ENCODE data around the gene DBI.
A peak's percentile ranks its signal among the peaks of the same experiment; 100 is the strongest.

Gene DBI

GRCh38 chr2:119366649-119367471 lies at the start of gene DBI, which contains the start of gene C2orf76:
DBI (plus strand) TSS chr2:119366977; CDS start chr2:119367052, 75 bp downstream.
C2orf76 (minus strand) TSS chr2:119366834; CDS start chr2:119339959, 26,875 bp downstream.
- peak; percentile 92 to 93 for DNase-seq

DNA sequence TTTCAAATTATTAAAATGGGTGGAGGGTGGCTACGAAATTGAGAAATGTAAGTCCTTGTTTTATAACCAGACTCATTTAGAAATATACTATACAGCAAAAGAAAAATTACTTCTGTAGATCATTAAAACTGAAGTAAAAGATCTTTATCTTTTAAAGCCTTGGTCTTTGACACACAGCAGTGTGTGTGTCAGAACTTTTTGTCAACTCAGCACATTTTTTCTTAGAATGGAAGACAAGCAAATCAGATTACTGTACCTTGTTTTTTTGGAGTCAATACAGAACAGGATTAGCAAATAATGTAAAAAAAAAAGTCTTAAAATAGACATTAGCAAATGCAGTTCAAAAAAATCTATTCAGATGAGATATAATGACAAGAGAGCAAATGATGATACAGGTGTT lies 49.2 kb upstream of the DBI start:
- no peak for DNase-seq

GRCh38 chr2:119319593-119319992 lies 47.2 kb upstream of the DBI start:
- DNase-seq = no peak

GRCh38 chr2:119323459-119323858 lies 43.3 kb upstream of the DBI start:
- DNase-seq = no peak

- no peak for DNase-seq
Observed at GRCh38 chr2:119324685-119325270, 42.0 kb upstream of the DBI start.

- no peak for DNase-seq
Observed at GRCh38 chr2:119326938-119327337, 39.8 kb upstream of the DBI start.

DNA sequence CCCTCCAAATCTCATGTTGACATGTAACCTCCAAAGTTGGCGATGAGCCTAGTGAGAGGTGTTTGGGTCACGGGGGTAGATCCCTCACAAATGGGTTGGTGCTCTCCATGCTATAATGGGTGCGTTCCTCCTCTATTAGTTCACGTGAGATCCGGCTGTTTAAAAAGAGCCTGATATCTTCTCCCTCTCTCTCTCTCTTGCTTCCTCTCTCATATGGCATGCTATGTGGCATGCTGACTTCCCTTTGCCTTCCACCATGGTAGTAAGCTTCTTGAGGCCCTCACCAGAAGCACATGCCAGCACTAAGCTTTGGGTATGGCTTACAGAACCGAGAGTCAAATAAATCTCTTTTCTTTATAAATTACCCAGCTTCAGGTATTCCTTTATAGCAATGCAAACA lies 39.3 kb upstream of the DBI start:
- DNase-seq = no peak

DNA sequence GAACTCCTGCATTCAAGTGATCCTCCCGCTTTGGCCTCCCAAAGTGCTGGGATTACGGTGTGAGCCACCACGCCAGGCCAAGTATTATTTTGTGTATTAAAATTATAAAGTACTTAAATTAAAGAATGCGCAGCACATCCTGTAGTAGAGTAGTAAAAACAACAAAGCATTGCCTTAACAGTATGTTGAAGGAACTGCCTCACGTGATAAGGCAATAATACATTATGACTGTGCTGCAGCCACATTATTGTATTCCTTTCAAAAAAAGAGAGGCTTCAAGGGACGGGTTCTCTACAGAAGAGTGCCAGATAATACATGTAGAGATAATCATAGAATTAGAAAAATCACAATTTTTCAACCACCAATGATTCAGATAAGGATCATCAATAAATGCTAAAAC lies 33.8 kb upstream of the DBI start:
- no peak for DNase-seq

DNA sequence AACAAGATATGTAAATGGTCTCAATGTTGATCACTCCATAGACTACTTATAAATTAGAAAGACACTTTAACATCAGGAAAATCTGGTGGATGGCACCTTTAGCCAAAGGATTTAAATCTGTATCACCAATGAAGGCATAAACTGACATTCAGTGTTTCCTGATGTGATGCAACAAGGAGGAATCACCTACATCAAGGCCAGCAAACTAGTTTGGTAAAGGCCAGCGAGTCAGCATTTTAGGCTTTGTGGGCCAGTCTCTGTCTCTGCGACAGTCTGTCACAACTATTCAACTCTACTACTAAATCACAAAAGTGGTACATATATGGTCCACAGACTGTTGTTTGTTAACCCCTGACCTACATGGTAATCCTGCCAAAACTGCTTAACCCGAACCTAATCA lies 33.4 kb upstream of the DBI start:
- no peak for DNase-seq

DNA sequence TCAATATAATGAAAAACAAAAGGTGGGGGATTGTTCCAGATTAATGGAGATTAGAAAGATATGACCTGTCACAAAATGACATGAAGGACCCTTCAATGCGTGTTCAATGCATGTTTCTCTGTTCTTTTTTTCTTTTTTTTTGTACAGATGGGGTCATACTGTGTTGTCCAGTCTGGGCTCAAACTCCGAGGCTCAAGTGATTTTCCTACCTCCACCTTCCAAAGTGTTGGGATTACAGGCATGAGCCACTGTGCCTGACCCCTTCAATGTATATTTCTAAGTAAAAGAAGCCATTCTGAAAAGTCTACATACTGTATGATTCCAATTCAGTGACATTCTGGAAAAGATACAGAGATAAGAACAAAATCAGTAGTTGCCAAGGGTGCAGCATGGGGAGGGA lies 32.9 kb upstream of the DBI start:
- no peak for DNase-seq

DNA sequence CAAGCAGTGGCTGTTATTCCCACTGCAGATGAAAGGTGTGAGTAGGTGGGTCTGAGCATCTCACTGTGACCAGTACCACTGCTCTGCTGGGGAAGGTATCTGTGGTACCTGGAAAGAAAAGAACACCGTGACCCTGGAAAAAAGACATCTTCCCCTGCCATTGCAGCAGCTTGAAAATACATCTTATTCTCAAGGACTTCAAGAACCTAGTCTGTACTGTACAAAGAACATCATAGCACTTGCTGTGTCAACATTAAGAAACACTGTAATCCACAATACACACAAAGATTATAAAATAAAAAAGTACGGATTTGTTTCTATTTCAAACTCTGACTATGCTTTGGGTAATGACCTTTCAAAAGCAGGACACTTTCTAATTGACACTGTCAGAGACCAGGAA lies 29.0 kb upstream of the DBI start:
- DNase-seq = no peak

DNA sequence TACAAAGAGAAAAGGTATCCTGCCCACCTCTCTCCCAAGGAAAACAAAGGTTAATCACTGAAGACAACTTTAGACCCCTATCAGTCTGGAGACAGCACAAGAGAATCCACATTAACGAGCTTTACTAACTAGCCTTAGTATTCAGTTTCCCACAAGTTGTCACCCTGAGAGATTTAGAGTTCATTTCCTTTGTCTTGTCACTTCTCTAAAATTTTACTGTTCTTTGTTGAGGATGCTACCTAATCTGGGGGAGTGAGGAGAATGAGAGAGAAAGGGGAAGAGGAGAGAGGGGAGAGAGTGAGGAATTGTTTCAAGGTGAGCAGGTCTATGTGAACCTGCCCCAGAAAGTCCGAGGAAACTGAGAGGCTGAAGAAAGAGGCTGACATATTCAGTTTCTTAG lies 28.5 kb upstream of the DBI start:
- DNase-seq = no peak

DNA sequence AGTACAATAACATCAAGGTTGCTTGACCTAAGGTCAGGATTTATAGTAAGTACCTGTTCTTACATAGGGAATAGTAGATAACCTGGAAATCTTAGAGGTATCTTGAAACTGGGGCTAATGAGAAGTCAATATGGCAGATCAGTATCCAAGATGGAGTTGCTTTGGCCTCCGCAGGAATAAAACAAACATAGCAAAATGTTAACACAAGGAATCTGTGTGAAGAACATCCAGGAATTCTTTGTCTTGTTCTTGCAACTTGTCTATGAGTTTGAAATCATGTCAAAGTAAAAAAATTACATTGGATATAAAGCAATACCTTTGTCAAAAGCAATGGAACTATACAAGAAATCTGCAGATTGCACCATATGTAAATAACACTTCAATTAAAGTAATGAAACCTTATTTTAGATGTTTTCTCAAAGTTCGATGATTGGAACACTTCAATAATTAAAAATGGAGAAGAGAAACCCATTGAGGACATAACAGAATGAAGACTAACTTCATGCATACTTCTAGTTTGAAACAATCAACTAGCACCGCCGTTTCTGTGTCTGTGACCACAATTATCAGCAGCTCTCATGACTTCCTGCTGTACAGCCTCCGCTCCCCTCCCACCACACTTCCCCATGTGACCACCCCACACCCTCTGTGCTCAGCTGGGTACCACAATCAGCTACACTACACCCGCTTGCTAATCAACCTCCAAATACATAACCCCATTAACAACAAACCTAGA lies 27.8 kb upstream of the DBI start:
- DNase-seq = peak; percentile 56 to 63

- no peak for DNase-seq
Observed at GRCh38 chr2:119339562-119339923, 27.2 kb upstream of the DBI start.

GRCh38 chr2:119341684-119342083 lies 25.1 kb upstream of the DBI start:
- DNase-seq = no peak

GRCh38 chr2:119349289-119349688 lies 17.5 kb upstream of the DBI start:
- no peak for DNase-seq

DNA sequence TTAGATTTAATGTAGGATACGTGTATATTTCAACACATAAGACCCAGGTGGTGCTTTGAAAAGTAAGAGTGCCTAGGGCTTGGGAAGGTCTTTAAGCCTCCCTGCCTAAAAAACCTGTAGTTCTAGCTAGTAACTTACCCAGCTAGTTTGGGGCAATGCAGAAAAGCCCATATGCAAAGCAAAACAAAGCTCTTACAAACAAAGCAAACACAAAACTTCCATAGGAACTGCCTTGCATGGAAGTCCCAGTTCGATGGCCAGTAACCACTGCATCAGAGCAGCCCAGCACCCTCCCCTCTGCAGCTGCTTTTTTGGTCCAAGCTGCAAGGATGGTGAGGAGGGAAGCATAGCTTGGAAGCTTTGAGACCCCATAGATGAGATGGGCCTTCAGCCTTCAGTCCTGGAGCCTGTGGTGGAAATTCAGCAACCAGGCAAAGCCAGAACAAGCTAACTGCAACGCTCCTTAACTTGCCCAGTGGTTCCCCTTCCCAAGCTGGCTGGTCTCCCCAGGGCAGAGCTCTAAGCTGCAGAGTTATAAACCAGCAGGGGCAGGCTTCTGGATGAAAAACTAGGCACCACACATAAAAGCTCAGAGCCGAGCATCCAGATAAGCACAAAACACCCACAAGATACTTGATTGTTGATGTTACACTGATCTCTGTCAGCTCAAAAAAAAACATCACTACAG lies 16.3 kb upstream of the DBI start:
- no peak for DNase-seq

- DNase-seq = no peak
Observed at GRCh38 chr2:119352357-119352756, 14.4 kb upstream of the DBI start.

DNA sequence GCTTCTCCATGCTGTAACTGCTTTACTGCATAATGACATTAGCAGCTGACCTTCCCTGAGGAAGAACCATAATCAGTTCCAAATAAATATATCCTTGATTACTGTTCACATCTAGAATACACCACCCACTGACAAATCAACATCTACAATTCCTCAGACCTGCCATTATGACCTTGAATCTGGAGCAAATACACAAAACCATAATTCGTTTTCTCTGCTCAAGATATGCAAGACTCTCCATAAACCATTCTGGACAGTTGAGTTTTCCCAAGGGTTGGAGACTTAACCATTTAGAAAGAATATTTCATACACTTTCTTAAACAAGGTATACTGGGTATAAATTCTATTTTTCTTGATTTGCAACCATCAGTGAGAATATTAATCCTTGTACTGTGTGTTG lies 11.9 kb upstream of the DBI start:
- DNase-seq = no peak

DNA sequence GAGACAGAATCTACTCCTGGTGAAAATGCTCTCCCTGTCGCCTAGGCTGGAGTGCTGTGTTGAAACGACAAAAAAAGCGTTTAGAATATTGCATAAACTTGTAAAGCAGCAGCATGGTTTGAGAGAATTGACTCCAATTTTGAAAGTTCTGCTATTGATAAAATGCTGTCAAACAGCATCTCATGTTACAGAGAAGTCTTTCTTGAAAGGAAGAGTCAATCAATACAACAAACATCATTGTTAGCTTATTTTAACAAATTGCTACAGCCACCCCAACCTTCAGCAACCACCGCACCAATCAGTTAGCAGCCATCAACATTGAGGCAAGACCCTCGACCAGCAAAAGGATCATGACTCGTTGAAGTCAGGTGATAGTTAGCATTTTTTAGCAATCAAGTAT lies 7.0 kb upstream of the DBI start:
- DNase-seq = no peak

- DNase-seq = no peak
Observed at GRCh38 chr2:119360423-119360966, 6.3 kb upstream of the DBI start.

DNA sequence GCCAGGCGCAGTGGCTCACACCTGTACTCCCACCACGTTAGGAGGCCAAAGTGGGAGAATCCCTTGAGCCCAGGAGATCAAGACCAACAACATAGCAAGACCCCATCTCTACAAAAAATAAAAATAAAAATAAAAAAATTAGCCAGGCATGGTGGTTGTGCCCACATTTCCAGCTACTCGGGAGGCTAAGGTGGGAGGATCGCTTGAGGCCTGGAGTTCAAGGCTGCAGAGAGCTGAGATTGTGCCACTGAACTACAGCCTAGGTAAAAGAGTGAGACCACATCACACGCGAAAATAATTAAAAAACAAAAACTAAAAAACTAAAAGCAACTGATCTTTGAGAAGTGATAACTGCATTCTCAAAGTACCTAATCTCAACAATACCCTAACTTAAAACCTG lies 2.0 kb upstream of the DBI start:
- no peak for DNase-seq

- no peak for DNase-seq
Observed at GRCh38 chr2:119365436-119365835, 1.3 kb upstream of the DBI start.
